Panc1 (cell line): ENCODE measurements around the gene VIPR2. TPM values are rescaled to one million over a fixed set of nuclear protein-coding genes. Genes with fewer than 3 reads are reported as not detected.

Experiments
- ATAC-seq: fragments of 200-7000 bp; cut with Tn5 transposase; 2 replicates; pipeline ENCODE4 v1.9.1; 2020; ENCODE audit warnings: mild to moderate bottlenecking, moderate library complexity
- BruUV-seq: library from RNA; stranded (reverse); fragments of 400-500 nt; replicated peaks from 2 replicates; lab custom pipeline; 2021; lab: Mats Ljungman, UMichigan
- CTCF ChIA-PET: fragments of 300-600 bp; sonication (Branson Sonifier 250); formaldehyde crosslinking; loops from one replicate; lab custom pipeline; 2022; ENCODE audit warnings: antibody characterized with exemption; lab: Charles Lee
- POLR2A ChIA-PET: fragments of 300-600 bp; sonication (Branson Sonifier 250); formaldehyde crosslinking; loops from one replicate; lab custom pipeline; 2022; ENCODE audit warnings: antibody characterized with exemption; lab: Charles Lee
- DNase-seq: peaks from one replicate; pipeline ENCODE4 v3.0.0-alpha.2; 2010; ENCODE audit warnings: low read depth, low spot score
- H3K27ac ChIP-seq: 2 replicates; pipeline ENCODE4 v1.5.1; 2011; ENCODE audit warnings: mild to moderate bottlenecking, low read length, inconsistent platforms
- H3K27me3 ChIP-seq: fragments of 200-500 bp; sonication (Bioruptor generic); 2 replicates; pipeline ENCODE4 v1.6.0; 2014; ENCODE audit warnings: low read length, inconsistent platforms; ENCODE audit not compliant: control insufficient read depth, insufficient read depth
- H3K36me3 ChIP-seq: fragments of 200-500 bp; sonication (Bioruptor generic); 2 replicates; pipeline ENCODE4 v1.5.1; 2014; ENCODE audit warnings: inconsistent platforms, mild to moderate bottlenecking, low read length, moderate library complexity; ENCODE audit not compliant: control insufficient read depth, insufficient read depth
- H3K4me1 ChIP-seq: 2 replicates; pipeline ENCODE4 v1.5.1; 2011; ENCODE audit warnings: inconsistent platforms, mild to moderate bottlenecking, low read length, moderate library complexity; ENCODE audit not compliant: control insufficient read depth, insufficient read depth
- H3K4me3 ChIP-seq, 2 experiments: 2 replicates each; pipeline ENCODE4 v1.5.1; 2011 to 2012; ENCODE audit warnings: low read depth in 2 of 2, low read length in 2 of 2, mild to moderate bottlenecking in 2 of 2, inconsistent platforms in 1 of 2, moderate library complexity in 1 of 2
- H3K9me3 ChIP-seq: fragments of 200-500 bp; sonication (Bioruptor generic); 2 replicates; pipeline ENCODE4 v1.5.1; 2014; ENCODE audit warnings: low read depth, mild to moderate bottlenecking, inconsistent platforms, low read length, moderate library complexity; ENCODE audit not compliant: control insufficient read depth, insufficient read depth
- CTCF ChIP-seq: fragments of 450-650 bp; IDR thresholded peaks from 2 replicates; pipeline ENCODE4 v1.5.1; 2017; ENCODE audit warnings: mild to moderate bottlenecking
- POLR2AphosphoS5 ChIP-seq: IDR thresholded peaks from 2 replicates; pipeline ENCODE4 v1.6.1; 2012; ENCODE audit warnings: mild to moderate bottlenecking, low read depth, low read length, moderate library complexity
- REST ChIP-seq, 2 experiments: IDR thresholded peaks; 2 replicates each; pipeline ENCODE4 v1.6.1; 2011 to 2012; ENCODE audit warnings: low read depth in 2 of 2, control low read depth in 1 of 2, low read length in 1 of 2, mild to moderate bottlenecking in 1 of 2, moderate library complexity in 1 of 2; ENCODE audit not compliant: insufficient read depth in 1 of 2
- SIN3A ChIP-seq: IDR thresholded peaks from 2 replicates; pipeline ENCODE4 v1.6.1; 2012; ENCODE audit warnings: low read depth, mild to moderate bottlenecking, low read length, moderate library complexity, borderline replicate concordance; ENCODE audit not compliant: insufficient read depth
- TCF7L2 ChIP-seq: IDR thresholded peaks from 2 replicates; pipeline ENCODE4 v1.6.1; 2011; ENCODE audit warnings: mild to moderate bottlenecking, low read depth, low read length, inconsistent platforms
- in situ Hi-C: cut with HindIII; loops from 2 replicates; pipeline ENCODE4 v1.10.0; 2016; ENCODE audit warnings: low sequenced_read_pairs, low pct_unique_long_range_greater_than_20kb
- intact Hi-C: fragments of 100-400 bp; cut with micrococcal nuclease; formaldehyde crosslinking; loops from one replicate; pipeline ENCODE4 v1.10.0; 2022; ENCODE audit not compliant: unreplicated experiment
- total RNA-seq: library from RNA; stranded (reverse); gene quantifications from one replicate; pipeline ENCODE4 v1.2.1, GENCODE V29; 2021; ENCODE audit not compliant: unreplicated experiment

Gene VIPR2
- total RNA-seq, 1 experiment from 2014 or later: not detected

- H3K27me3 ChIP-seq: no peaks in the 10 kb centered on the region
- ChIA-PET POLR2A (no interaction called here), CTCF (no interaction called here)
- DNase-seq: no peak
- ATAC-seq: no peak
- BruUV-seq: no TSS peak
- TF ChIP-seq REST (IDR thresholded peaks at IDR 0.05; ENCODE audit: insufficient read depth in 1 of 2, low read depth in 2 of 2, low read length in 1 of 2): no peak
- no peak for TF ChIP-seq TCF7L2
- no peak for TF ChIP-seq POLR2AphosphoS5
- TF ChIP-seq SIN3A: no peak
- TF ChIP-seq CTCF: no peak
- H3K36me3 ChIP-seq: no peaks in the 10 kb centered on the region
- H3K9me3 ChIP-seq: no peaks in the 10 kb centered on the region
- intact Hi-C loops: no loop called here
- H3K4me3 ChIP-seq: no peak overlapping the region
- in situ Hi-C loops: no loop called here
- no peaks in the 10 kb centered on the region for H3K4me1 ChIP-seq
- no peak overlapping the region for H3K27ac ChIP-seq
Measured at GRCh38 chr7:159095979-159096411, 48.7 kb downstream of the VIPR2 start.

- DNase-seq (no peak), ATAC-seq (no peak)
- Histone ChIP-seq H3K27me3 (no peaks in the 10 kb centered on the region), H3K4me1 (no peaks in the 10 kb centered on the region), H3K9me3 (no peaks in the 10 kb centered on the region), H3K27ac (no peak overlapping the region), H3K36me3 (no peaks in the 10 kb centered on the region), H3K4me3 (no peak overlapping the region)
- intact Hi-C loops (no loop called here), in situ Hi-C loops (no loop called here)
- no peak for TF ChIP-seq TCF7L2
- TF ChIP-seq POLR2AphosphoS5: no peak
- no peak for TF ChIP-seq SIN3A
- TF ChIP-seq CTCF: no peak
- no peak for TF ChIP-seq REST (IDR thresholded peaks at IDR 0.05; ENCODE audit: insufficient read depth in 1 of 2, low read depth in 2 of 2, low read length in 1 of 2)
- ChIA-PET POLR2A (no interaction called here), CTCF (no interaction called here)
- BruUV-seq: no TSS peak
Measured at GRCh38 chr7:159094919-159095915, 49.5 kb downstream of the VIPR2 start.
